Right cardiac atrium (tissue), 5 donors: ENCODE data around the gene GTF3C2. TPM values are rescaled to one million over a fixed set of nuclear protein-coding genes. Genes with fewer than 3 reads are reported as not detected.
"Not testable (repeated sequence)": the region's sequence is repeated elsewhere in the genome, so short reads cannot be mapped to it uniquely, and the experiment has no call there.

Experiments used
- ATAC-seq, 2 donors: fragments of 200-7000 bp; cut with Tn5 transposase; one replicate each; pipeline versions ENCODE4 v1.8.0 to v1.9.1; 2020; ENCODE audit warnings: moderate library complexity in 2 of 2, mild to moderate bottlenecking in 1 of 2
- DNase-seq, 3 donors: peaks; one replicate each; pipeline ENCODE4 v3.0.0-alpha.2; 2020
- H3K27ac ChIP-seq: one replicate; pipeline ENCODE4 v1.5.1; 2013; ENCODE audit warnings: mild to moderate bottlenecking, low read length, control low read depth, moderate library complexity
- H3K27me3 ChIP-seq: one replicate; pipeline ENCODE4 v1.6.1; 2013; ENCODE audit not compliant: control insufficient read depth, insufficient read depth
- H3K4me1 ChIP-seq: one replicate; pipeline ENCODE4 v1.6.1; 2013; ENCODE audit warnings: low read length; ENCODE audit not compliant: control insufficient read depth, insufficient read depth
- H3K4me3 ChIP-seq: one replicate; pipeline ENCODE4 v1.5.1; 2013; ENCODE audit warnings: low read length, control low read depth
- H3K9me3 ChIP-seq: one replicate; pipeline ENCODE4 v1.6.1; 2013; ENCODE audit warnings: low read length; ENCODE audit not compliant: control insufficient read depth
- WGBS: extraction: QIAGEN DNeasy Blood & Tissue Kit; methylation state at CpG from one replicate; pipeline ENCODE4 v1.1.7; 2013; 5-methylcytosine and 5-hydroxymethylcytosine counted together
- intact Hi-C, 4 donors: fragments of 100-400 bp; cut with DNase I; formaldehyde crosslinking; loops; one replicate each; pipeline versions ENCODE4 v1.11.0 to v1.14.0; 2022 to 2023
- polyA plus RNA-seq: library from polyadenylated mRNA; stranded (reverse); fragments of 200-250 nt; gene quantifications from one replicate; pipeline ENCODE4 v1.2.3, GENCODE V29; 2013
- total RNA-seq, 4 donors: library from RNA; stranded (reverse); fragmentation: NEBNext Ultra II Directional; extraction: Animal tissue kit (Norgen Biotek cat#: 25700); gene quantifications; one replicate each; pipeline ENCODE4 v1.2.1, GENCODE V29; 2021
- donor health status: healthy with polysubstance abuse.
- donor health status: DM: no; HTN: yes; CAD: no.
- donor health status: DM: no; HTN: no; CAD: no.
- donor health status: DM: no; HTN: yes; CAD: no; lungs with severe emphysema.
- donor health status: DM: yes; HTN: yes; CAD: no.

Gene GTF3C2
- total and polyA plus RNA-seq, 5 donors = 16.9 to 32.1 (median 24.9) TPM

DNA sequence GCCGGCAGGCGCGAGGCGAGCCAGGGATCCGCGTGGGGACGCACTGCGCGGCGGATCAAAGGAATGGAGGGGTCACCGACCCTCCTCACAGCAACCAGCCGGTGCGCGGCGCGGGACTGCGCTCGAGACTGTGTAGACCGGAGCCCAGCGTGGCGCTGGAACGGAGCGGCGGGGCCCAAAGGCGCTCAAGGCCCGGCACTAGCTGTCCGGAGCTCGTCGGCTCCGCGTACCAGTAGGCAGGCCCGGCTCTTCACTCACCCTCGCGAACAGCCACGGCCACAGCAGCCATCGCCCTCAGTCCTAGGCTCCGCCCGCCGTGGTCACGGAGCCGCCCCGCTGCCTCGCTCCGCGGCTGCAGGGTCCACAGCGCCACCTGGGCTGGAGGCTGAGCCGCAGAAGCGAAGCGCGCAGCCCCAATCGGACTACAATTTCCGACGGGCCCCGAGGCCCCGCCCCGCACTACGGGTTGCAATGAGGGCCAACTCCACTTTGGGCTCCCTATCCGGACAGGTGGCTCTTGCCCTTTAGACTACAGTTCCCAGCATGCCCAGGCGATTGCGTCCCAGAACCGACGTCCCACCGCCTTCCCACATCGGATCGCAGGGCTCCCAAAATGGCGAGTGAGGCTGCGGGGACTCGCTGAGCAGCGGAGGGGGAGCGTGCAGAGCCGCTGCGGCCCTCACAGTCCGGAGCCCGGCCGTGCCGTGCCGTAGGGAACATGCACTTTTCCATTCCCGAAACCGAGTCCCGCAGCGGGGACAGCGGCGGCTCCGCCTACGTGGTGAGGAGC, 13.7 kb upstream of the GTF3C2 start, which contains the start of the genes EIF2B4 and SNX17:
TSS of gene EIF2B4 (minus strand) at position 313 of the 790 bp plus-strand sequence. CDS start at position 289, 24 bp downstream.
TSS of gene SNX17 (plus strand) at position 591 of the 790 bp plus-strand sequence. CDS start at position 719, 128 bp downstream.
- intact Hi-C loops = no loop called here
- Histone ChIP-seq H3K27me3 (no peaks in the 10 kb centered on the region), H3K4me3 (peak within 1 kb of the TSS; percentile 70), H3K4me1 (peaks cover 3% of the 10 kb centered on the region), H3K27ac (peak within 1 kb of the TSS; percentile 75), H3K9me3 (no peaks in the 10 kb centered on the region)
- ATAC-seq = peak; percentile 96 to 97
- peak; percentile 99 to 100 (median 100) for DNase-seq
- WGBS = under 1% methylated on average over 85 of the region's 85 CpGs

GRCh38 chr2:27369471-27370025, 13.0 kb upstream of the GTF3C2 start:
- Histone ChIP-seq H3K27me3 (no peaks in the 10 kb centered on the region), H3K4me3 (peak overlapping the region; percentile 60), H3K9me3 (no peaks in the 10 kb centered on the region), H3K4me1 (peaks cover 3% of the 10 kb centered on the region), H3K27ac (peak overlapping the region; percentile 75)
- WGBS = 2% methylated on average over 18 of the region's 18 CpGs
- DNase-seq = peak in 1 of 3 donors; percentile 79
- intact Hi-C loops = no loop called here
- ATAC-seq = peak; percentile 44 to 65

GRCh38 chr2:27363933-27364332, 7.4 kb upstream of the GTF3C2 start:
- H3K9me3 ChIP-seq = no peaks in the 10 kb centered on the region
- no peak for DNase-seq
- H3K27me3 ChIP-seq = no peaks in the 10 kb centered on the region
- WGBS = 86% methylated on average over 2 of the region's 2 CpGs
- no peak overlapping the region for H3K27ac ChIP-seq
- H3K4me3 ChIP-seq = no peak overlapping the region
- intact Hi-C loops = no loop called here
- no peaks in the 10 kb centered on the region for H3K4me1 ChIP-seq
- no peak for ATAC-seq

DNA sequence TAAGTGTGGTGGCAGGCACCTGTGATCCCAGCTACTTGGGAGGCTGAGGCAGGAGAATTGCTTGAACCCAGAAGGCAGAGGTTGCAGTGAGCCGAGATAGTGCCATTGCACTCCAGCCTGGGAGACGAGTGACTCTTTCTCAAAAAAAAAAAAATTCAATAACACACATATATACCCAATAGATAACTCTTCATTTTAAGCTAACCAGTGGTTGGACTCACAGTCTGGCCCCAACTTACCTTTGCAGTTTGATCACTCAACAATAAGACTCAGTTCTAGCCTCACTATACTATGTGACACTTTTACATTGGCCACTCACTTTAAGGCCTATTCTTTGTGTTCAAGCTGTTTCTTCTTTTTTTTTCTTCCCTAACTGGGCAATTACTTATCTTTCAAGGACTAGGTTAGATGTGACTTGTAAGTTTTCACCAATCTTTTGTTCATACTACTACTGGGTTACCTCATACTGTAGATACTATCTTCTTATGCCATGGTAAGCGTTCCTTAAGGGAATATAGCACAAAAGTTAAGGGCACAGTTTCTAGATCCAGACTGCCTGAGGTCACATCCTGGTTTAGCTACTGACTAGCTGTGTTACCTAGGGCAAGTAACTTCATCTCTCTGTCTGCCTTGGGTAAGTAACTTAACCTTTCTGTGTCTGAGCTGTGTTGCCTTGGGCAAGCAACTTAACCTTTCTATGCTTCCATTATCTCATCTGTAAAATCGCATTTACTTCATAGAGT, 6.3 kb upstream of the GTF3C2 start:
- no peak overlapping the region for H3K27ac ChIP-seq
- WGBS = 90% methylated on average over 4 of the region's 4 CpGs
- ATAC-seq (no peak), DNase-seq (no peak)
- no peaks in the 10 kb centered on the region for H3K9me3 ChIP-seq
- H3K4me3 ChIP-seq = no peak overlapping the region
- no peaks in the 10 kb centered on the region for H3K4me1 ChIP-seq
- no peaks in the 10 kb centered on the region for H3K27me3 ChIP-seq
- intact Hi-C loops = no loop called here

- no peaks in the 10 kb centered on the region for H3K9me3 ChIP-seq
- peak; percentile 19 to 31 for ATAC-seq
- H3K4me1 ChIP-seq = peaks cover 2% of the 10 kb centered on the region
- H3K27ac ChIP-seq = peak overlapping the region; percentile 96
- H3K4me3 ChIP-seq = peak overlapping the region; percentile 53
- WGBS = under 1% methylated on average over 12 of the region's 12 CpGs
- peak; percentile 43 to 70 (median 68) for DNase-seq
- intact Hi-C loops = no loop called here
- H3K27me3 ChIP-seq = no peaks in the 10 kb centered on the region
Measured at GRCh38 chr2:27356056-27356381, 545 bp downstream of the GTF3C2 start.

GRCh38 chr2:27354597-27354927, 2.0 kb downstream of the GTF3C2 start:
- Histone ChIP-seq H3K9me3 (no peaks in the 10 kb centered on the region), H3K4me1 (peaks cover 2% of the 10 kb centered on the region), H3K27me3 (no peaks in the 10 kb centered on the region), H3K27ac (no peak overlapping the region), H3K4me3 (no peak overlapping the region)
- WGBS = 93% methylated on average over 7 of the region's 7 CpGs
- intact Hi-C loops = no loop called here
- peak in 1 of 3 donors; percentile 1 for DNase-seq
- no peak for ATAC-seq

DNA sequence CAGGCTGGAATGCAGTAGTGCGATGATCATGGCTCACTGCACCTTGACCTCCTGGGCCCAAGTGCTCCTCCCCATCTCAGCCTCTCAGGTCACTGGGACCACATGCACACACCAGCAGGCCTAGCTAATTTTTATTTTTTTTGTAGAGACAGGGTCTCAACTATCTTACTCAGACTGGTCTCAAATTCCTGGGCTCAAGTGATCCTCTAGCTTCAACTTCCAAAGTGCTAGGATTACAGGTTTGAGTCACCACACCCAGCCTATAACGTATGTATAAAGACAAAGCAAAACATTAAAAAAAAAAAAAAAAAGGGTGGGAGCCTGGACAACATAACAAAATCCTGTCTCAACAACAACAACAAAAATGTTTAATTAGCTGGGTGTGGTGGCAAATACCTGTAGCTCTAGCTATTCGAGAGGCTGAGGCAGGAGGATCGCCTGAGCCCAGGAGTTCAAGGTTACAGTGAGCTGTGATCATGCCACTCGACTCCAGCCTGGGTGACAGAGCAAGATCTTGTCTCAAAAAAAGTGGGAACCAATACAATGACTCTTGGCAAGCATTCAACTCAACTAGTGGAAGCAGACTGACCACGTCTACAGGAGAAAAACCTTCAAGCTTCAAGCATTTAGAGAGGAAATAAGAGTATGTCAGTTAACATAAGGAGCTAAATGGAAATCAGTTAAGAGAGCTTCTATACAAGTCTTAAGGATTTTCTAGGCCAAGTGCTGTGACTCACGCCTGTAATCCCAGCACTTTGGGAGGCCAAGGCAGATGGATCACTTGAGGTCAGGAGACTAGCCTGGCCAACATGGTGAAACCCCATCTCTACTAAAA, 2.6 kb downstream of the GTF3C2 start:
- Histone ChIP-seq H3K4me1 (peaks cover 2% of the 10 kb centered on the region), H3K9me3 (no peaks in the 10 kb centered on the region), H3K27me3 (no peaks in the 10 kb centered on the region), H3K4me3 (no peak overlapping the region), H3K27ac (no peak overlapping the region)
- ATAC-seq (no peak), DNase-seq (no peak)
- WGBS = 75% methylated on average over 7 of the region's 7 CpGs
- intact Hi-C loops = no loop called here

GRCh38 chr2:27353386-27353761, 3.2 kb downstream of the GTF3C2 start:
- intact Hi-C loops, H3K4me3 ChIP-seq, H3K9me3 ChIP-seq, H3K27ac ChIP-seq, DNase-seq, ATAC-seq, H3K27me3 ChIP-seq, H3K4me1 ChIP-seq: not testable (repeated sequence)
- WGBS = 96% methylated on average over 5 of the region's 5 CpGs

DNA sequence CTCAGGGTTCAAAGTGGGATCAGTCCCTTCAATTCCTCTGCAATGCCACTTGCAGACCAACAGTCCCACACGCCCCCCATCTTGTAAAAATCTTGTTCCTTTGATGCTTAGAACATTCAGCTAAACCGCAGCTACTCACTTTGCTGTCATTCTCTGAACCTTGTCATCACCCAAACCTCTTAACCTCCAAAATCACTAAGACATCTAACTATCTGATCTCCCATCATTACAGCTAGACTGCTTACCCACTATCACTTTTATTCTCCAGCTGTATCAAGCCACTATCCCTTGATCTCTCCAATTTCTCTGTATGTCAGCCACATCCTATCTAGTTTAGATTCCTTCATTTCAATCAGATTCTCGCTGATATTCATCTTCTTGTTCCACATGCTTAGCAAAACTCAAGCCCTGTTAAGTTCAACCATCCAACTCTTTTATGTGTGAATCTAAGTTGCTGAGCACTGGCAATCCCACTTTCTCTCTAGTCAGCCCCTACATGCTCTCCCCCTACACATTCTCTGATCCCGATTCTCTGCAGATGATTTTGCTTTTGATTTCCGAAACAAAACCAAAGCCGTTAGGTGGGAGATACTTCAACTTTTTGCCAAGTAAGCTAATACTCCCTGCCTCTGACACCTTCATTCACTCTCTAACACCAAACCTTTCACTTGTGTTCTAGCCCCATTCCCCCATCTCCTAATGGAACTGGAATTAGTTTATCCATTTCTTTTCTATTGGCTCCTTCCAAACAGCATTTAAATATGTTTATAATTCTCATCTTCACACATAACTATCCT, 4.6 kb downstream of the GTF3C2 start:
- no peak overlapping the region for H3K27ac ChIP-seq
- 81% methylated on average over 6 of the region's 6 CpGs for WGBS
- DNase-seq (no peak), ATAC-seq (no peak)
- H3K9me3 ChIP-seq = no peaks in the 10 kb centered on the region
- H3K27me3 ChIP-seq = no peaks in the 10 kb centered on the region
- H3K4me3 ChIP-seq = no peak overlapping the region
- H3K4me1 ChIP-seq = peaks cover 2% of the 10 kb centered on the region
- intact Hi-C loops = no loop called here

GRCh38 chr2:27350106-27350693, 6.4 kb downstream of the GTF3C2 start:
- no peak overlapping the region for H3K27ac ChIP-seq
- H3K27me3 ChIP-seq = no peaks in the 10 kb centered on the region
- WGBS = 84% methylated on average over 7 of the region's 7 CpGs
- H3K9me3 ChIP-seq = no peaks in the 10 kb centered on the region
- H3K4me3 ChIP-seq = no peak overlapping the region
- H3K4me1 ChIP-seq = no peaks in the 10 kb centered on the region
- DNase-seq (no peak), ATAC-seq (no peak)
- intact Hi-C loops = no loop called here
